Activated CD8-positive, alpha-beta memory T cell treated with anti-CD3 and anti-CD28 coated beads for 1 hour (primary cell): Measurements from ENCODE around the gene MEIS1.

Source experiments
- DNase-seq, 2 donors: peaks; one replicate each; pipeline ENCODE4 v3.0.0-alpha.2; 2020; ENCODE audit warnings: low read depth in 1 of 2; ENCODE audit errors: extremely low read depth in 1 of 2

The MEIS1 gene

DNA sequence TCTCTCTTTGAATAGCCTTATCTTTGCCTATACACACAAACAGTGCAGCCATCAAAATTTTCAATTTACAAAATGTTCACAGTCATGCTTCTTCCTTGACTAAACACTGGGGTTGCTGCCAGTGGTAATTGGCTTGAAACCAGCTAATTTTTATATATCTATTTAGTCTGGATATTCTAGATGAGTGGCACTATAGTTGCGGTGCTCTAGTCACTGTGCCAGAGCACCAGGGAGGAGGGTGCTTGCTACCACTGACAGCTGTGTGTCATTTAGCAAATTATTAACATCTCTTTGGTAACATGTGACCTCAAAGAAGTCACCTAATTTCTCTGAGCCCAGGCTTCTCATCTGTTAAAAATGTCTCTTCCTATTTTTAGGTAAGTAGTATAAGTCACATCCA lies 130.4 kb downstream of the MEIS1 start:
- DNase-seq = no peak

DNA sequence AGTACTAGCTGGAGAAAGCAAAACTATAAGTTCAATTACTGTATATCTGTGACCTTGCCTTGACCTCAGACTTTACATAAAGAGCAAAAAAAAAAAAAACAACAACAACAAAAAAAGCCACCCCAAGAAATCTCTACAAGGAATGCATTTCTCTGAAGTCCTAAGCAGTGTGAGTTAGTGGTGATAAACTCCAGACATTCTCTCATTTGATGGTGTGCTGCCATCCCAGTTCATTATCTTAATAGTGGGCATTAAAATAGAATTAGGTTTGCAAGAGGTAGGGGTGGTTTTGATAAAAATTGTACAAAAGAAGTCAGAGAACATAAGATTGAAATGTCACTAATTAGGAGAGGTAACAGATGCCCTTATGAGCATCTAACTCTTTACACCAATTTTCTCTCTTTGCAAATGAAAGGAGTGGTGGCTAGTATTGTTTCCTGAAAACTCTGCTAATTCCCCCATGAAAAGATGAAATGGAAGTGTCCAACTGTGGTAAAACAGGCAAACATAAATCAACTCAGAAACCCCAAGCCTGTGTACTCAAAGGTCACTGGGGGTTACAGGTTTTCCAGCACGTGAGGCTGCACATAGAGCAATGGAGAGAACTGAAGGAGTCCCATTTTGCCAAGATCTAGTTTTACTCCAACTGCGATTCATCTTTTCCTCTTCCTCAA lies 131.9 kb downstream of the MEIS1 start:
- DNase-seq = no peak

DNA sequence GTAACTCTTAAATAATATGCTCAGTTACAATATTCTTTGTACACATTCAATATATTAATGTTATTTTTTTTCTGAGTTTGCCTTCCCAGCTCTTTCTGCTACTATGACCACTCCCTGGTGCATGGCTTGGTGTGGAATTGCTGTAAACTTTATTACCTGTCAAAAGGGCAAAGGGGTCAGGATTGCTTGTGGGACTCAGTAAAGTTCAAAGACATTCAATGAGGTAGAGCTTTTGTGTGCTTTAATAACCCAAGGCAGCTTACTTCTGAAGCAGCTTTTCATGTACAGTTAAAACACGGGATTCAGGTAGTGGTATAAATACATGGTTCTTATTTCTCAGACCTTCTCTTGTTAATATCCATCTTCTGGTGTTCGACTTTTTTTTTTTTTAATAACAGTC lies 132.8 kb downstream of the MEIS1 start:
- DNase-seq = no peak

DNA sequence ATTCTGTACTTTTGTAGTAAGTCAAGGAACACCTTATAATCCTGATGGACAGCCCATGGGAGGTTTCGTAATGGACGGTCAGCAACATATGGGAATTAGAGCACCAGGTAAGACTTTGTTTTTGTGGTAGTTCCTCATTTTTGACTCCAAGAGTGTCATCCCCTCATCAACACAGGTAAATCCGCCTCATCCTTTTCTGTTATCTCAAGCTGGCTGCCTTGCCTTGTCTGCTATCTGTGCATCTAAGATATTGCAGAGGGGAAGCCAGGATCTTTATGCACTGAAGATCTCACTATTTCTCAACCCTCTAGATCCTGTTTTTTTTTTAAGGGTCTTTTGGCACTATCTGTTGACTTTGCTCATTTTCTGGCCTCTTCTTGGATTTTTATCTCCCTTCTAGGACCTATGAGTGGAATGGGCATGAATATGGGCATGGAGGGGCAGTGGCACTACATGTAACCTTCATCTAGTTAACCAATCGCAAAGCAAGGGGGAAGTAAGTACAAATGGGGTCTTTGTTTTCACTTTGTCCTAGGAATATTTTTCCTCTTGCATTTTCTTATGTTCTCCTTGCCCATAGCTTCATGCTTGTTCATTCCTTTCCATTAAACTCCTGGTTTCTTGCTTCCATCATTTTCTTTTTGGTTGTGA lies 133.8 kb downstream of the MEIS1 start:
- DNase-seq = no peak

DNA sequence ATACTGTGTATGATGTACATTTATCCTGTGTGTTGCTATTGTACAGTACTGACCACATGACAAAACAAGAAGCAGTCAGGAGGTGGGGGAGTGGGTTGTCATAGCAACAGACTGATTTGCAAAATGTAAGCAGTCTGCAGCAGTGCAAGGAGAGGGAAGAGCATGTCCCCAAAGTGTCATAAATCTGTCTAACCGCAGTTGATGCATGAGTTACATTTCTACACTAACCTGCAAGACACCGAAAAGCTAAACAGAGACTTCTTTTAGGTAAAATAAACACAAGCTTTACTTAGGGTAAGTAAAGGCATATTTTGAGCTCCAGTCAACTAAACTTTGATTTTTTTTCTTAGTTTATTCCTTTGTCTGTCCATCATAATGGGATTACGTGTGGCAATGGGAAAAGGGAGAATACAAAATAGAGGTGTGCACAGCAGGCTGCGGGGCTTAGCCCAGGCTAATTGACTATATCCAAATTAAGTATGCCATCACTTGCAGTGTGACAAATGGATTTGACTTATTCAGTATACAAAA lies 134.5 kb downstream of the MEIS1 start:
- DNase-seq = no peak

DNA sequence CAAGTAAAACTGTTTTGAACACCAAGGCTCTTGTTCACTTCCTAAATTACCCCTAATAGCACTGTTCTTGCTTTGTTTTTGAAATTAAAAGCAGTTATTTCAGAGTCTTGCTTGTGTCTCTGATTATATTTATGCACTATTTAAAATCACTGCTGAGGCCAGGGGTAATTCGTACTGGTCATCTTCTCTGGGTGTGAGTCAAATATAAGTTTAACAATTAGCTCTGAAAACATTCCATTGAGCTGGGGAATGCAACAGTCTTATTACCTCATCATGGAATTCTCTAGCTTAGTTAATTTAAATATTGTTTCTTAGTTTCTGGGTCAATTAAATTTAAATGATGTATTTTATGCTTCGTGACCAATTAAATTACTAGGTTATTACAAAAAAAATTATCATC lies 135.0 kb downstream of the MEIS1 start:
- no peak for DNase-seq

DNA sequence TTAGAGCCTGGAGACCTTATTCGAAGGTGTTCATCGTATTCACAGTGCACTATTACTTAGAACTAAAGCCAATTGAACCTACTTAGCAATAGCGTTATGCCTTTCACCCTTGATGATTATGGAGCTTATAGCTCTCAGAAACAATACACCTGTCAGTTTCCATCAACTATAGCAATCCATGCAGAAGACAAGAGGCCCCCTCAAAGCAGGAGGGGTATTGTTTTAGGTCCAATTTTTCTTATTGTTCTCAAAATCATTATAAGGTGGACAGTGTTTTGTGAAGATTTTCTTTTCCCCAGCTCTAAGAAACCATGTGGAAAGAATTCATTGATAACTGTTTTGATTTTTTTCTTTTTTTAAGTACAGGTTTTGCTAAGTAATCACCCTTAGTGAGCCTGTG lies 135.5 kb downstream of the MEIS1 start:
- no peak for DNase-seq

DNA sequence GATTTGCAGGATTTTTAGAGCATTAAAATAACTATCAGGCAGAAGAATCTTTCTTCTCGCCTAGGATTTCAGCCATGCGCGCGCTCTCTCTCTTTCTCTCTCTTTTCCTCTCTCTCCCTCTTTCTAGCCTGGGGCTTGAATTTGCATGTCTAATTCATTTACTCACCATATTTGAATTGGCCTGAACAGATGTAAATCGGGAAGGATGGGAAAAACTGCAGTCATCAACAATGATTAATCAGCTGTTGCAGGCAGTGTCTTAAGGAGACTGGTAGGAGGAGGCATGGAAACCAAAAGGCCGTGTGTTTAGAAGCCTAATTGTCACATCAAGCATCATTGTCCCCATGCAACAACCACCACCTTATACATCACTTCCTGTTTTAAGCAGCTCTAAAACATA lies 137.0 kb downstream of the MEIS1 start:
- DNase-seq = no peak

DNA sequence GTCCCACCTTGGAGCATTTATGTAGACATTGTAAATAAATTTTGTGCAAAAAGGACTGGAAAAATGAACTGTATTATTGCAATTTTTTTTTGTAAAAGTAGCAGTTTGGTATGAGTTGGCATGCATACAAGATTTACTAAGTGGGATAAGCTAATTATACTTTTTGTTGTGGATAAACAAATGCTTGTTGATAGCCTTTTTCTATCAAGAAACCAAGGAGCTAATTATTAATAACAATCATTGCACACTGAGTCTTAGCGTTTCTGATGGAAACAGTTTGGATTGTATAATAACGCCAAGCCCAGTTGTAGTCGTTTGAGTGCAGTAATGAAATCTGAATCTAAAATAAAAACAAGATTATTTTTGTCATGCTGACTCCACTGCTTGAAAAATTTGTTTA lies 137.5 kb downstream of the MEIS1 start:
- DNase-seq = no peak

DNA sequence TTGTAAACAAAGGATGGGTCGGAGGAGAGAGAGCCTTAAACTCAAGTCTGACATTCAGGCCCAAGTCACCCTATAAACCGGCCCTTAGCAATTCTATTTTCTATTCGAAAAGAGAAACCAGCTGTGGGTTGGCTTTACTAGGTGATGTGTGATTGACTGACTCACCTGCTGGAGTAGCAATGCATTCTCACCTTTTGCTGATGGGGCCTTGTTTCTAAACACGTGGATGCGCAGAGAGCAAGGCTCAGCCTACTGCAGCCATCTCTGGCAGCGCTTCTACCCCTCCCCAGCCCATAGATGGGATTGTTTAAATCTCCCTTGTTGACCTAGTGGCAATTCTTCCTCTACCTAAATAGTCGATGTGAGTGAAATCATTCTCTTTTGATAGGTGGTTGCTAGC lies 138.5 kb downstream of the MEIS1 start:
- DNase-seq = no peak

DNA sequence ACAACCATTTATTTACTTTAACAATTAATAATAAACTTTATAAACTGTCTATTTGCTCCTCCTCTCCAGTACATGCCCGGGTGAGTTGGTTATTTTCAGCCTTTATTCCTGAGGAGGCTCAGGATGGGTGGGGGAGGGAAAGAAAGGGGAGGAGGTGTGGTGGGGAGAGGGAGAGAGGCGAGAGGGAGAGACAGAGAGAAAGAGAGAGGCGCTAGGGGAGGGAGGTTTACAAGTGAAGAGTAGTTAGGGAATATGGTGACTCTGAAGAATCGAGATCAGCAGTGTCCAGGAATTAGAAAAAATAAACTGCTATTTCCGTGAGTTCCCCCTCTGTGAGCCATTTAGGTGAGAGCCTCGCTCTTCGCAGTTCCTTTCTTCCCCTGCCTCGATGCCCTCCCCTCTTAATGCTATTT lies 138.9 kb downstream of the MEIS1 start:
- no peak for DNase-seq

DNA sequence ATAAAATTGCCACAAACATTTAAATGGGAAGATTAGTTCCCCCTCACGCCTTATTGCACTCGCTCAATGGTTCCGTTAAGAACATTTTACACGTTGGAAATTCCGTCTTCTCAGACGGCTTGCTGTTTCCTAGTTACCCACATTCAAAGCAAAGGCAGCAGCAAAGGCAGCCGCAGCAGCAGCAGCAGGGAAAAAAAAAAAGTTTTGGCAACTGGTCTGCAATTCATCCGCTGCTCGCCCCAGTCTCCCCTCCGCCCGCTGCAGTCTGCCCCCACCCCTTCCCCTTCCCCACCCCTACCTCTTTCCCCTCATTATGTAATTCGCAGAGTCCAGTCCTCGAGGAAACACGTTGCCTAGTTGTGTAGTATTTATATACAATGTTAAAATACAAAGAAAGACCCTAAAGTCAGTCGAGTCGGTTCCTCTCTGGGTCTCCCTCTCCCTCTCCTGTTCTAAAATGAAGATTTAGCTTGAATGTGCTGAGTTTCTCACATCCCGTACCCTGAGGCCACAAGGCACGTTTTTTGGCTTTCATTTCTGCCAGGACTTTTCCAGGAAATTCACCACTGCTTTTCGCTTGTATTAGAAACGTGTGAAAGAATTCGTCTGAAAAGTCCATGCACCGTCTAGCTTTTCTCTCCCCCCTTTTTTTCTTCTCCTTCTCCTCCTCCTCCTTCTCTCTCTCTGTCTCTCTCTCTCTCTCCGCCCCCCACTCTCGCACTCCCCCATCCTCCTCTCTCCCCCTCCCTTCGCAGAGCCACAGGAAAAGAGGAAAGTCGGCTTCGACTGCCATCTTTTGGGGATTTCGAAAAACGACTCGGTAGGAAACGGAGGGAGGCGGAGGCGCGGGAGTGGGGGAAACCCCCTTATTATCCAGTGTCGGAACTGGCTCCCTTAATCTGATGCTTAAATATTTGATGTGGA lies 140.0 kb downstream of the MEIS1 start:
- DNase-seq = no peak

DNA sequence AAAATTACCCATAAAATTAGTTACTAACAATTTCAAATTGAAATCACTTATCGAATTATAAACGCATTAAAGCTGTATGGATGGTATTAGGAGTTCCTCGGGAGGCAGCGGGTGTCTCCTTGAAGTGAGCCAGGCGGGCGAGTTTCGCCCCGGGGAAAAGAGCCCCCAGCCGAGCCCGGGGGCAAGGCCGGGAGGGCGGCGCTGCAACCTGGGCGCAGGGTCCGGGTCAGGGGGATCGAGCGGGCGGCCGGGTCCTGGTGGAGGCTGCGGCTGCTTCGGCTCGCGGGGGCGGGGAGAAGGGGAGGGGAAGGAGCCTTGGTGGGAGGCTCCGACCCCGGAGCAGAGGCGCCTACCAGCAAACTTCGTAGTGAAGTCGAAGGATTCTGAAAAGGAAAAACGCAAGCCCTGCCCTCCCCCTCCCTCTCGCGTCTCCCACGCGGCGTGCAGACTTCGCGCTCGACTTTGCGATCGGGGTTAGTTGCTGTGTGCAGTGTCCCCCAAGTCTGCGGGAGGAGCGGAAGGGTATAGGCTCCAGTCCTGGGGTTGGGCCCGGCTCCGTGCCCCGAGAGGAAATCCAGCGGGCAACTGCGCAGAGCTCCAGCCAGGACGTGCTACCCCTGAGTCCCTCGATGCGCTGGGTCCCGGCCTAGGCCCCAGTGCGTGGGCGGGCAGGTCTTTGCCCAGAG lies 140.8 kb downstream of the MEIS1 start:
- DNase-seq = no peak

DNA sequence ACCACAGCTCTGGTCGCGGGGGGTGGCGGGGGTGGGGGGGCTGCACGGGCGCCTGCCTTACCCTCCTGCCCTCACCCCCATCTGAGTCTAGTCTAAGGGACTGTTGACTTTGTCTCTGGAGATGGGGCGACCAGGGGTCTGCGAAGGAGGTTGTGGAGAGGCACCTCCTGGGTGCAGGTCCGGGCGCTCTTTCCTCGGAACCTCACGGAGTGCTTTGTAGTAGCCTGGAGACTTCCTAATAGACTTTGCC lies 141.3 kb downstream of the MEIS1 start:
- no peak for DNase-seq

DNA sequence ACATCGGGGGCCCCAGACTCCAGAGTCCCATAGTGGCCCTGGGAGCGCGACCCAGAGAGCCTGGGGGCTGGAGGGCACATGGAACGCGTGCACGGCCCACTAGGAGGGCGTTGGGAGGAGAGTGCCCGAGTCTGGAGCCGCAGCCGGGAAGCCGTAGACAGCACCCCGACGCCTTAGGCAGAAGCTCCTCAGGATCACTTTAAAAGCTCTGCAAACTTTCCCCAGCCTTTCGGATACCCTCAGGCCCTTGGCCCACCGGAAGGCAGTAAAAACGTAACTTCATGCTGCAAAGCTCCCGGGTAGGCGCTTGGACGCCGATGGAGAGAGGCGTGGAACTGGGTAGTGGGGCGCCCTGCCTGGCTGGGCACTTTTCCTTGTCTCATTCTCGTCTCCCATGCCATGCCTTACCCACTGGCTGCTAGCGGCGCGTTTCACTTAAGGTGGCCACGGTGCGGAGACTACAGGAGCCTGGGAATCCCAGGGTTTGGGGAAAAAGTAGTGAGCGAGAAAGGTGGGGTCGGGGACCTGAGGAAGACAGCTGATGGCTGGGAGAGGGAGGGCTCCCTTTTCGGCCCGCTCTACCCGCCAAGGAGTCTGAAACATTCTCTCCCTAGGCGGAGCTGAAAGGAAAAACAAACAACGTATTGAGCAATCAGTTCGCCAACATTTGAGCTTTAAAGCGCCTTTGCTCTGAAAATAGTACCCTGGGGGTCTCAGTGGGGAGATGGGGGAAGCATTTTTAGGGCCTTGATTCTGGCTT lies 141.8 kb downstream of the MEIS1 start:
- no peak for DNase-seq

DNA sequence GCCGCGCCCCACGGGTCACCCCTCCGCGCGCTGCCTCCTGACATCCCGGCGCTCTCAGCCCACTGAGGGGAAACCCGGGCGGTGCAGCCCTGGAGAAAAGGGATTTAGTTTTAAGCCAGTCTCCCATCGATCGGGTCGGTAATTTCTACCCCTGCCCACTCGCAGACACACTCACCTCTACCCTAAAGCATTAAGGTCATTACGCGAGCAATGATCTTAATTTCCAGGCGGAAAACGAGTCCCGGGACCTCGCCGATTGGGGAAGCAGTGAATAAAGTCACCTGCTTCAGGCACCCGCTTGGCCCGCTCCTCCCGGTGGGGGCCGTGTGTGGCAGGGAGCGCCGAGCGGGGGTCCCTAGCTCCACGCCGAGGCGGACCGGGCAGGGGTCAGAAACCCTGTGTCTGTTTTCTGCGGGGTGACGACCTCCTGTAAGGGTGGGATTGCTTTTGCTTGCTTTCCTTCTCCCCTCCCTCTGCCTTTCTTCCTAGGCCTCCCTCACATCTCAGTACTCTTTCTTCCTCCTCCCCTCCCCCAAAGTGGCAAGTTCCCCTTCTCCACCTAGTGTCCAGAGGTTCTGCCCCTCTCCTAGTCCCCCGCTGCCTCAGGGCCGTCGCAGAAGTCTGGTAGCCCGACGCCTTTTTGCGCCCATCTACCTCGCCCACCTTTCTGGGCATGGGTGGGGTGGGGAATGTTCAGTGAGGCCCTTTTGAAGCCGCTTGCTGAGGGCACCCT lies 142.6 kb downstream of the MEIS1 start:
- DNase-seq = no peak

DNA sequence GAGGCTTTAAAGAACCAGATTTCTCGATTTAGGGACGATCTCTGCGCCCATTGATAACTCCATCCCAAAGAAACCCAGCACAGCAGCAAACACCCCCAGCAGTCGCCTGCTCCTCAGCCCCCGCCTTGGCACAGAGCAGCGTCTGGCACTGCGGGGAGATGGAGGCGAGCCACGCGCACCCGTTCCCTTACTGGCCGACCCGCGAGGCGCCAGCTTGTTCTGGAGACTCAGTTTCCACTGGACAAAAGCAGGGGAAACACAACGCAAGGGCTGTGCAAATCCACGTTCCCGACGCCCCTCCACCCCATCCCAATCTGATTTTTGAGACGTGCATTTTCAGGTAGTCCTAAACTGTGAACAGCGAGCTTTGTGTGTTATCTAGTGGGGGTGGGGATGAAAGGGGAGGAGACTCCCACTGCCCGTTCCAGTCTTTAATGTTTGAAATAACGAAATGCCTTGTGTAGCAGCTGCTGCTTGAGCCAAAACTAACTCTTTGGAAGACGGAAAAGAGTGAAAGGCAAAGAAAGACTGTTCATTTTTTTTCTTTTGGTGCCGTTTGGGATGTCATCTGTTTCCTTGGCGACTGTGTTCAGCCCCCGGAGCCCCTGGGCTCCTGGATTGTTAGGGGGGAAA lies 143.2 kb downstream of the MEIS1 start:
- no peak for DNase-seq

DNA sequence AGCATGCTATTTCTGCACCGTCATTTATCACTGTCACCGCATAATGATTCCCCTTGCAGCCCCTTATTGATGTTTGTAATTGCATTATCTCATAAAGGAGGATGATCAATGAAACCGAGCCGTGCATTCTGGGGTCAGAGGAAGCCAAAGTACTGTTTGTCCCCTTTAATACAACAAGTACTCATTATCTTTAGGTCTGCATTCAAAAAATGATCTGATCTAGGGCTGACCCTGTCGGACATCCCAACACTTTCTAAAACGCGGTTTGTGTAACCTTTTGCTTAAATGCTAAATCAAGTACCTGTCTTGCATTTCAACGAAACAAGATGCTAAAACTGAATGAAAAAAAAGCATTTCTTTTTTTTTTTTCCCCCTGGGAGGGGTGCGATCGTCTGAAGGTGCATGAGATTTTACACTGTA lies 143.8 kb downstream of the MEIS1 start:
- no peak for DNase-seq
